ENCODE results near the gene MRPL11.
A peak's percentile ranks its signal among the peaks of the same experiment; 100 is the strongest.

The MRPL11 gene

DNA sequence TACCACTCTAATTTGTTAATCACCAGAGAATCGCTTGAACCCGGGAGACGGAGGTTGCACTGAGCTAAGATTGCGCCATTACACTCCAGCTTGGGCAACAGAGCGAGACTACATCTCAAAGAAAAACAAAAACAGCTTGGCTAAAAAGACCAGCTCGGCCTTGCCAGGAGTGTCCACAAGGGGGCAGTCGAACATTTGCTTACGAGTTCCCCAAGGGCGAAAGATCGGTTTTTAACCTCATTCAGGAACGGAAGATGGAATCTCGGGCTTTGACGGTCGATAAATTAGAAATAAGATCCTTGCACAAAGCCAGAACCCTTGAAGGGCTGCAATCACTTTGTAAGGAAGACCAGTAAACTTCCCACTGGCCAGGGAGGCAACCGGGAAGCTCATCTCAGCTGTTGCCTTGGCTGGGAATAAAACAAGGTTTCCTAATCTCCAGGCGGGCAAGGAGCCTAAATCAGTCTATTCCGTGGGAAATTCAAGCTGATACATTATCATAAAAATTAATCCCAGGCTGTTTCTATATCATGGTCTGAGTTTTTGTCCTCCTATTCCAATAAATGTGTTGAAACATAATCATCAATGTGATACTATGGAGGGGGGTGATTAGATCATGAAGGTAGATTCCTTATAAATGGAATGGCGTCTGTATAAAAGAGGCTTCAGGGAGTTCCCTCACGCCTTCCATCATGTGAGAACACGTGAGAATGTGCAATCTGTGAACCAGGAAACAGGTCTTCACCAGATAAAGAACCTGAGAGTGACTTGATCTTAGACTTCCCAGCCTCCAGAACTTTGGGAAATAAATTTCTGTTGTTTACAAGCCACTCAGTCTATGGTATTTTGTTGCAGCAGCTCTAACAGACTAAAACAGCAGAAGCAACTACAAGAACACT, 52.2 kb downstream of the MRPL11 start:
- peak; percentile 81 for DNase-seq
